WTC11 (cell line): ENCODE data around the gene SAYSD1. TPM values are rescaled to one million over a fixed set of nuclear protein-coding genes. Genes with fewer than 3 reads are reported as not detected.

Experiments
- ATAC-seq: fragments of 200-7000 bp; cut with Tn5 transposase; 2 replicates; pipeline ENCODE4 v1.10.0; 2021; ENCODE audit warnings: mild to moderate bottlenecking, moderate library complexity
- CTCF ChIA-PET: fragments of 300-600 bp; sonication (Branson Sonifier 250); formaldehyde crosslinking; loops from one replicate; lab custom pipeline; 2021; ENCODE audit warnings: antibody characterized with exemption; lab: Charles Lee
- POLR2A ChIA-PET: fragments of 350-600 bp; sonication (Branson Sonifier 250); formaldehyde crosslinking; loops from one replicate; lab custom pipeline; 2021; ENCODE audit warnings: antibody characterized with exemption; lab: Charles Lee
- DNase-seq: peaks from one replicate; pipeline ENCODE4 v3.0.0; 2021; ENCODE audit warnings: low spot score
- H3K27ac Mint-ChIP-seq: 2 replicates; pipeline ENCODE4 v1.8.0; 2021; ENCODE audit warnings: mixed read lengths
- H3K27me3 Mint-ChIP-seq: 2 replicates; pipeline ENCODE4 v1.8.0; 2021; ENCODE audit warnings: low read depth, mild to moderate bottlenecking, moderate library complexity, mixed read lengths
- H3K36me3 Mint-ChIP-seq: 2 replicates; pipeline ENCODE4 v1.8.0; 2021; ENCODE audit warnings: mixed read lengths
- H3K4me1 Mint-ChIP-seq: 2 replicates; pipeline ENCODE4 v1.8.0; 2022; ENCODE audit warnings: mixed read lengths
- H3K4me3 Mint-ChIP-seq: 2 replicates; pipeline ENCODE4 v1.8.0; 2021; ENCODE audit warnings: mild to moderate bottlenecking, moderate library complexity, mixed read lengths
- H3K9me3 Mint-ChIP-seq: 2 replicates; pipeline ENCODE4 v1.8.0; 2021; ENCODE audit warnings: mixed read lengths
- AFF4 ChIP-seq: sonication (generic); formaldehyde crosslinking; IDR thresholded peaks from 2 replicates; pipeline ENCODE4 v1.8.1; 2023; ENCODE audit warnings: mild to moderate bottlenecking, missing genetic modification reagents, borderline replicate concordance
- ARID4B ChIP-seq: sonication (generic); formaldehyde crosslinking; IDR thresholded peaks from 2 replicates; pipeline ENCODE4 v1.8.0; 2023; ENCODE audit warnings: missing genetic modification reagents, mild to moderate bottlenecking, borderline replicate concordance
- ATF6 ChIP-seq: sonication (generic); formaldehyde crosslinking; IDR thresholded peaks from 2 replicates; pipeline ENCODE4 v1.8.1; 2023; ENCODE audit warnings: mild to moderate bottlenecking, missing genetic modification reagents
- CREM ChIP-seq: sonication (generic); formaldehyde crosslinking; IDR thresholded peaks from 2 replicates; pipeline ENCODE4 v1.8.1; 2022; ENCODE audit warnings: mild to moderate bottlenecking, missing genetic modification reagents, moderate library complexity
- E2F5 ChIP-seq: sonication (generic); formaldehyde crosslinking; IDR thresholded peaks from 2 replicates; pipeline ENCODE4 v1.8.1; 2022; ENCODE audit warnings: mild to moderate bottlenecking, moderate library complexity, missing genetic modification reagents
- FOXK1 ChIP-seq: sonication (generic); formaldehyde crosslinking; IDR thresholded peaks from 2 replicates; pipeline ENCODE4 v1.8.0; 2022; ENCODE audit warnings: mild to moderate bottlenecking, moderate library complexity, missing genetic modification reagents
- FOXP1 ChIP-seq: sonication (generic); formaldehyde crosslinking; IDR thresholded peaks from 2 replicates; pipeline ENCODE4 v1.8.0; 2022; ENCODE audit warnings: missing genetic modification reagents, mild to moderate bottlenecking, moderate library complexity, borderline replicate concordance
- GRHL2 ChIP-seq: fragments of 250-450 bp; sonication (Bioruptor Pico); IDR thresholded peaks from 2 replicates; pipeline ENCODE4 v1.8.0; 2022; ENCODE audit warnings: mild to moderate bottlenecking, moderate library complexity; ENCODE audit not compliant: insufficient replicate concordance, severe bottlenecking
- JAZF1 ChIP-seq: fragments of 250-450 bp; sonication (Bioruptor Pico); IDR thresholded peaks from 2 replicates; pipeline ENCODE4 v1.9.0; 2021; ENCODE audit warnings: moderate library complexity, mild to moderate bottlenecking, inconsistent platforms
- MXD4 ChIP-seq: fragments of 250-450 bp; sonication (Bioruptor Pico); IDR thresholded peaks from 2 replicates; pipeline ENCODE4 v1.8.0; 2021; ENCODE audit warnings: mild to moderate bottlenecking, moderate library complexity, borderline replicate concordance
- NR1H2 ChIP-seq: sonication (generic); formaldehyde crosslinking; IDR thresholded peaks from 2 replicates; pipeline ENCODE4 v1.9.0; 2021; ENCODE audit warnings: mild to moderate bottlenecking, moderate library complexity, missing genetic modification reagents
- NR2C2 ChIP-seq: sonication (generic); formaldehyde crosslinking; IDR thresholded peaks from 2 replicates; pipeline ENCODE4 v1.8.0; 2022; ENCODE audit warnings: mild to moderate bottlenecking, missing genetic modification reagents
- SP1 ChIP-seq: sonication (generic); formaldehyde crosslinking; conservative IDR thresholded peaks from 2 replicates; pipeline ENCODE4 v1.8.1; 2022; ENCODE audit warnings: missing genetic modification reagents
- ZNF281 ChIP-seq: sonication (generic); formaldehyde crosslinking; IDR thresholded peaks from 2 replicates; pipeline ENCODE4 v1.8.0; 2023; ENCODE audit warnings: mild to moderate bottlenecking, missing genetic modification reagents
- ZNF317 ChIP-seq: sonication (generic); formaldehyde crosslinking; IDR thresholded peaks from 2 replicates; pipeline ENCODE4 v1.8.1; 2023; ENCODE audit warnings: low read depth, mild to moderate bottlenecking, moderate library complexity, missing genetic modification reagents, borderline replicate concordance
- total RNA-seq: library from RNA; stranded (reverse); gene quantifications from 3 replicates; pipeline ENCODE4 v1.2.3, GENCODE V29; 2021

Gene SAYSD1
- total RNA-seq, 1 experiment from 2014 or later, result 7.4 TPM

DNA sequence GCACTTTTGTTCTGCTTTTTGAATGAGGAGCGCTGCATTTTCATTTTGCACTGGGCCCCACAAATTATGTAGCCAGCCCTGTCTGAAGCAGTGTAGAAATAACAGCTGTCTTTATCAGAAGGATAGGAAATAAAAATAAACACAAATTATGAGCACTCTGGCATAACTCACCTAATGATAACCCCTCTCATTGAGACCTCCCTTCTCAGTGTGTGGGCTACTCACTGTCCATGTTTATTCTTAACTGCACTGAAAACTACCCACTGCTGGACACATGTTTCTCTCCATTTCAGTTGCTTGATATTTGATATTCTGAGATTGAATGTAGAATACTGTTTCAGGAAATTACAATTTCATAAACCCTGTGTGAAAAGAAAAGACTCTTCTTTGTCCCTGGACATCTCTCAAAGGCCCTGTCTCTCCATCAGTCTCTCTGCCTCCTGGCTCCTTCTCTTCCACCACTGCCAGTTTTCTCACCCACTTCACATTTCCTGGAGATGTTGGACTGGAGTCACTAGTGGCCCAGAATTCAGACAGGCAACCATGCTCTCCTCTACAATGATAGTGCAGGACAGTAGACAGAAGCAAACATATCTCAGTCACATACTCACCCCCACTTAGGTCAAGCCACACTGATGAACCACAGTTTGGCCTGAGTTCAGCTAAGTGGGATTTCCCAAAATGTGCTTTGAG lies 29.6 kb upstream of the SAYSD1 start:
- no peaks in the 10 kb centered on the region for H3K9me3 Mint-ChIP-seq
- H3K27ac Mint-ChIP-seq, result no peak overlapping the region
- ATAC-seq (no peak), DNase-seq (no peak)
- no peaks in the 10 kb centered on the region for H3K36me3 Mint-ChIP-seq
- ChIA-PET POLR2A (no interaction called here), CTCF (interaction anchor here (0.6 kb wide), 1 partner anchor 600 kb away, joined by 4 read pairs; no protein-coding TSS in a partner anchor)
- H3K4me1 Mint-ChIP-seq, result peaks cover 13% of the 10 kb centered on the region
- no peak overlapping the region for H3K4me3 Mint-ChIP-seq
- peaks cover 6% of the 10 kb centered on the region for H3K27me3 Mint-ChIP-seq
- TF ChIP-seq FOXP1 (CRISPR knock-in tag) (no peak), AFF4 (CRISPR knock-in tag) (no peak), SP1 (CRISPR knock-in tag) (no peak)

DNA sequence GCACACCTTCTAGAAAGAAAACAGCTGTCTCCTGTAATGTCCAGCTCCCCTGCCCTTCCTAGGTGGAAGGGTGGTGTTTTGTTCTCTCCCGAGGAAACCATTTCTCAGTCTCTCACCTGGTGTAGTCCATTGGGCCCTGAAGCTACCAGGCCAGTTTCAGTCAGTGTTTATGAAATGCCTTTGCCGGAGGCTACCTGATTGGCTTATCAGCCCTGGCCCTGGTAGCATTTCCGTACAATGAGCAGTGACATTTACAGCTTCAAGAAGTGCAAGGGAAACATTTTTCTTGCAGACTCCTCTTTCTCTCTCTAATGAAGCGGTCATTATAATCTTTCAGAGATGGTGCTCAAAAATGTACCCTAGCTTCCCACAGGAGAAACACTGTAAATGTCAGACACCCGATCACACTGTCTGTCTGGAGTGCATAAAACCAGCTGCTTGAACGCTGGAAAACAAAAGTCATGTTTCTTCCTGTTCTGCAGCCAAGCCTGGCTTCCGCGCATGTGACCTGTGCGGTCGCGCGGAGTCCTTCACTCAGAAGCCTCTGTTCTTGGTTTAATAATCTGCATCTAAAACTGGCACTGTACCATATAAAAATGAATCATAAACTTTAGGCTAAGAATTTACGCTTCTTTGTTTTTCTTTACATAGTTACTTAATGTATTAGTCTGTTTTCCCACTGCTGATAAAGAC lies 28.4 kb upstream of the SAYSD1 start:
- DNase-seq, result no peak
- TF ChIP-seq NR2C2 (CRISPR knock-in tag), result no peak
- no peak for TF ChIP-seq MXD4 (CRISPR knock-in tag)
- TF ChIP-seq SP1 (CRISPR knock-in tag), result no peak
- no peak for TF ChIP-seq ARID4B
- no peak for TF ChIP-seq FOXK1 (CRISPR knock-in tag)
- no peak for TF ChIP-seq E2F5 (CRISPR knock-in tag)
- no peak for TF ChIP-seq JAZF1 (CRISPR knock-in tag)
- TF ChIP-seq FOXP1 (CRISPR knock-in tag), result no peak
- TF ChIP-seq ZNF317, result no peak
- TF ChIP-seq GRHL2 (CRISPR knock-in tag), result no peak
- TF ChIP-seq ATF6 (CRISPR knock-in tag), result no peak
- TF ChIP-seq NR1H2, result no peak
- TF ChIP-seq ZNF281 (CRISPR knock-in tag), result no peak
- TF ChIP-seq CREM (CRISPR knock-in tag), result no peak
- ChIA-PET POLR2A (no interaction called here), CTCF (no interaction called here)
- Mint-ChIP-seq H3K9me3 (no peaks in the 10 kb centered on the region), H3K27ac (no peak overlapping the region), H3K4me1 (peaks cover 13% of the 10 kb centered on the region), H3K27me3 (peaks cover 3% of the 10 kb centered on the region), H3K36me3 (no peaks in the 10 kb centered on the region), H3K4me3 (no peak overlapping the region)
- no peak for ATAC-seq
